Adrenal gland (tissue), 12 donors: Measurements from ENCODE around the gene GPC4. TPM values are rescaled to one million over a fixed set of nuclear protein-coding genes. Genes with fewer than 3 reads are reported as not detected.

Experiments used
- DNase-seq, 7 donors: peaks; one replicate each; pipeline ENCODE4 v3.0.0-alpha.2; 2019 to 2020
- H3K27ac ChIP-seq, 5 donors: fragments of 200-600 bp; sonication (generic) in 4 of 5; 1 replicate in 3 of 5; 2 replicates in 2 of 5; pipeline versions ENCODE4 v1.5.1 to v1.8.0; 2016 to 2020; ENCODE audit warnings: mild to moderate bottlenecking in 1 of 5
- H3K27me3 ChIP-seq: fragments of 200-600 bp; 2 replicates; pipeline ENCODE4 v1.8.0; 2021
- H3K36me3 ChIP-seq, 2 donors: fragments of 200-600 bp; replicated peaks in 1 of 2; 1 replicate in 1 of 2; 2 replicates in 1 of 2; pipeline versions ENCODE4 v1.5.1 to v1.8.0; 2018 to 2022
- H3K4me1 ChIP-seq, 2 donors: fragments of 200-600 bp; replicated peaks in 1 of 2; 1 replicate in 1 of 2; 2 replicates in 1 of 2; pipeline versions ENCODE4 v1.5.1 to v1.8.0; 2018 to 2021
- H3K4me3 ChIP-seq, 4 donors: fragments of 200-600 bp; sonication (generic) in 3 of 4; one replicate each; pipeline ENCODE4 v1.5.1; 2016 to 2018
- H3K9me3 ChIP-seq, 3 donors: fragments of 200-600 bp; sonication (generic) in 1 of 3; replicated peaks in 1 of 3; 1 replicate in 2 of 3; 2 replicates in 1 of 3; pipeline versions ENCODE4 v1.5.1 to v1.8.0; 2016 to 2021
- POLR2A ChIP-seq, 2 donors: fragments of 450-650 bp; IDR thresholded peaks; one replicate each; pipeline ENCODE4 v1.6.1; 2017; ENCODE audit warnings: antibody characterized with exemption in 2 of 2, mild to moderate bottlenecking in 2 of 2, moderate library complexity in 1 of 2
- WGBS, 4 donors: extraction: QIAGEN DNeasy Blood & Tissue Kit in 2 of 4; methylation state at CpG; one replicate each; pipeline versions ENCODE4 v1.1.5 to v1.1.7; 2013 to 2017; 5-methylcytosine and 5-hydroxymethylcytosine counted together
- intact Hi-C, 2 donors: fragments of 100-400 bp; cut with DNase I; formaldehyde crosslinking; loops; one replicate each; pipeline versions ENCODE4 v1.14.1 to v1.15.0; 2022 to 2023
- polyA plus RNA-seq, 3 donors: library from polyadenylated mRNA; stranded (reverse); fragments of 200-250 nt in 2 of 3; fragments of 350-450 nt in 1 of 3; fragmentation: Illumina TruSeq in 1 of 3; extraction: RNeasy Lipid Tissue Mini Kit (QIAGEN cat#74804) in 1 of 3; gene quantifications; one replicate each; pipeline ENCODE4 v1.2.3, GENCODE V29; 2013 to 2014
- total RNA-seq, 9 donors: library from RNA; depleted of rRNA in 4 of 9; stranded (reverse); fragments of >200 nt in 4 of 9; fragments of 120-200 nt in 1 of 9; fragmentation: NEBNext Ultra II Directional in 1 of 9; extraction: Animal tissue kit (Norgen Biotek cat#: 25700) in 1 of 9; gene quantifications; one replicate each; pipeline versions ENCODE4 v1.1.0 to v1.2.4, GENCODE V29; 2013 to 2023
- TF ChIP-seq, protein P1 (sequence below), 6 experiments: fragments of 450-650 bp in 4 of 6; fragments of 200-600 bp in 2 of 6; sonication (generic) in 1 of 6; IDR thresholded peaks; 1 replicate in 5 of 6; 2 replicates in 1 of 6; pipeline versions ENCODE4 v1.5.1 to v1.8.0; 2016 to 2021; ENCODE audit warnings: antibody characterized with exemption in 6 of 6, mild to moderate bottlenecking in 2 of 6, moderate library complexity in 1 of 6
- donor health status: healthy with polysubstance abuse.
- donor health status: Bipolar disorder and iron deficiency.
- donor health status: DM: yes; HTN: yes; CAD: no.
- donor health status: DM: no; HTN: no; CAD: no.
- donor health status: DM: no; HTN: no; CAD: no.
- donor health status: DM: yes; HTN: yes; CAD: no.

The GPC4 gene
- total and polyA plus RNA-seq, 12 donors = 3.2 to 26.8 (median 15.7) TPM

DNA sequence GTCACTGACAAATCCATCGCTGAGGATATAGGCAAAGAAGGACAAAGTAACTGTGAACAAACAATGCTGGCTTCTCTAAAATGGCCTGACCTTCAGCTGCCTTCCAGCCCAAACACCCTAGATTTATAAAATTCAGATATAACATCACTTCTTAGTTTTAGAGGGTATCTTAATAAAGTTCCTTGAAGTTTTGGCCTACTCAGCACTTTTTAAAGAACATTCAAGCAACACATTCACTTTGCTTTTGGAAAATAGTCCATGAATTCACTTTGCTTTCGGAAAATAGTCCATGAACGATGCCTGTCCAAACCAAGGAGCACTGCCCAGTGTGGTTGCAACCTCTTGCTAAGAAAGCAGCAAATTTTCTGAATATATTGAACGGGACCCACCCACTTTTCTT is 142.1 kb downstream of the GPC4 start:
- 75 to 83% (median 79%) methylated on average over 4 of the region's 4 CpGs for WGBS, 4 donors

DNA sequence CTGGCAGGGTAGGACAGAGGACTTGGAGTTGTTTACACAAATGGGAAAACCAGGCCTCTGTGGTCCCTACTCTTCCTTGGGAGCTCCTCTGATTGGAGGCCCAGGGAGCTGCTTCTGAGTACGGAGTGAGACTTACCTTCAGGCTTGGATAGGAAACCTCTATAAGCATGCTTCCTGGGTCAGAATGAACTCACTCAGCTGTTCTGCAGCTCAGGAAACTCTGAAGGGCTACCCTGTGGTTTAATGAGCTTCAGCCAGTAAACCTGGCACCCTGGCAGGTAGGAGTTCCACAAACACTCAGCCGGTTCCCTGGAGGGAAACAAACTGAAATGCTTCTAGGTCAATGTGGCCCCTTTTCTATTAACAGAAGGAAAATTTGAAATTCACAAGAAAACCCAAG is 146.1 kb downstream of the GPC4 start:
- H3K4me3 ChIP-seq = no peak overlapping the region
- intact Hi-C loops = no loop called here
- no peak overlapping the region for H3K27ac ChIP-seq
- peaks cover 8% of the 10 kb centered on the region for H3K27me3 ChIP-seq
- H3K4me1 ChIP-seq = no peaks in the 10 kb centered on the region
- 75 to 83% (median 79%) methylated on average over 1 to 2 of the region's 2 CpGs; no CpG with 5 or more reads in 1 of the 4 donors for WGBS, 4 donors
- no peaks in the 10 kb centered on the region for H3K9me3 ChIP-seq
- H3K36me3 ChIP-seq = no peaks in the 10 kb centered on the region
- TF ChIP-seq, protein P1, sequence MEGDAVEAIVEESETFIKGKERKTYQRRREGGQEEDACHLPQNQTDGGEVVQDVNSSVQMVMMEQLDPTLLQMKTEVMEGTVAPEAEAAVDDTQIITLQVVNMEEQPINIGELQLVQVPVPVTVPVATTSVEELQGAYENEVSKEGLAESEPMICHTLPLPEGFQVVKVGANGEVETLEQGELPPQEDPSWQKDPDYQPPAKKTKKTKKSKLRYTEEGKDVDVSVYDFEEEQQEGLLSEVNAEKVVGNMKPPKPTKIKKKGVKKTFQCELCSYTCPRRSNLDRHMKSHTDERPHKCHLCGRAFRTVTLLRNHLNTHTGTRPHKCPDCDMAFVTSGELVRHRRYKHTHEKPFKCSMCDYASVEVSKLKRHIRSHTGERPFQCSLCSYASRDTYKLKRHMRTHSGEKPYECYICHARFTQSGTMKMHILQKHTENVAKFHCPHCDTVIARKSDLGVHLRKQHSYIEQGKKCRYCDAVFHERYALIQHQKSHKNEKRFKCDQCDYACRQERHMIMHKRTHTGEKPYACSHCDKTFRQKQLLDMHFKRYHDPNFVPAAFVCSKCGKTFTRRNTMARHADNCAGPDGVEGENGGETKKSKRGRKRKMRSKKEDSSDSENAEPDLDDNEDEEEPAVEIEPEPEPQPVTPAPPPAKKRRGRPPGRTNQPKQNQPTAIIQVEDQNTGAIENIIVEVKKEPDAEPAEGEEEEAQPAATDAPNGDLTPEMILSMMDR (IDR thresholded peaks at IDR 0.05) = no peak
- DNase-seq = no peak

More for the DNA sequence above, 142.1 kb downstream of the GPC4 start:
- H3K27me3 ChIP-seq = no peaks in the 10 kb centered on the region
- no peaks in the 10 kb centered on the region for H3K36me3 ChIP-seq
- no peaks in the 10 kb centered on the region for H3K4me1 ChIP-seq
- TF ChIP-seq, protein P1 (IDR thresholded peaks at IDR 0.05) = no peak
- no peak for TF ChIP-seq POLR2A (IDR thresholded peaks at IDR 0.05)
- no peak overlapping the region for H3K4me3 ChIP-seq
- intact Hi-C loops = no loop called here
- no peak overlapping the region for H3K27ac ChIP-seq
- H3K9me3 ChIP-seq = no peaks in the 10 kb centered on the region
- DNase-seq = no peak

DNA sequence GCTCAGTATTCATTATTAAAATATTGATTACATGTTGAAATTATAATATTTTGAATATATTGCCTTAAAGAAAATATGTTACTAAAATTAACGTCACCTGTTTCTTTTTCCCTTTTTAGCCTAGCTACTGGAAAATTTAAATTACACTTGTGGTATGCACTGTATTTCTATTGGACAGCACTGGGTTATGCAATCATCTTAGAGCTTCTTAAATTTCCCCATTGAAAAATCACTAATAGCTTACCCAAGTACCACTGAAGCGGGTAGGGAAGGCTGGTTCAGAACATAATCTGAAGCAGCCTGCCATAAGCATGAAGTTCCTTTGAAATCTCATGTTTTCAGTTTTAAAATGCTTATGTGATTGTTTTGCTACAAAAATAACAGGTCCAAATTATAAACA is 147.7 kb downstream of the GPC4 start:
- Histone ChIP-seq H3K36me3 (no peaks in the 10 kb centered on the region), H3K27ac (no peak overlapping the region), H3K9me3 (no peaks in the 10 kb centered on the region), H3K4me1 (no peaks in the 10 kb centered on the region), H3K4me3 (no peak overlapping the region), H3K27me3 (peaks cover 8% of the 10 kb centered on the region)
- 83 to 89% (median 85%) methylated on average over 2 of the region's 2 CpGs for WGBS, 4 donors
- DNase-seq = no peak
- intact Hi-C loops = no loop called here
- TF ChIP-seq, protein P1 (IDR thresholded peaks at IDR 0.05) = no peak
- TF ChIP-seq POLR2A (IDR thresholded peaks at IDR 0.05) = no peak

DNA sequence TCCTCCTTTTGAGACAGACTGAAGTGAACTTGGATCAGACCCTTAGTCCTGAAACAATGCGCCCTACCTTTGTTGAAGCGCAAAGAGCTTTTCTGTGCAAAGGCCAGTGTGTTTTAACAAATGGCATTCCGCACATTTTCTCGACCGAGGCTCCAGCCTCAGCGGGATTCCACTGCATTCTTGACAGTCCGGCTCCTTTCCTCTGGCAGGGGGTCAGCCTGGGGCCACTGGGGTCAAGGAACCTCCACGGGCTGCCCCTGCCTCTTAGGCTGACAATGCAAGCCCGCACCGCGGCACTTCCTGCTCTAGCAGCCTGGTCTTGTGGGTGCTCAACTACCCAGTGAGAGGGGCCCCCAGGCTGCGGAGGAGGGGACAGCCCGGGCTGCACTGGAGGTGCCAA is 150.0 kb downstream of the GPC4 start:
- Histone ChIP-seq H3K4me1 (no peaks in the 10 kb centered on the region), H3K9me3 (no peaks in the 10 kb centered on the region), H3K36me3 (no peaks in the 10 kb centered on the region), H3K27ac (no peak overlapping the region), H3K4me3 (no peak overlapping the region), H3K27me3 (peaks cover 8% of the 10 kb centered on the region)
- no peak for DNase-seq
- TF ChIP-seq POLR2A (IDR thresholded peaks at IDR 0.05) = no peak
- TF ChIP-seq, protein P1 (IDR thresholded peaks at IDR 0.05) = no peak
- intact Hi-C loops = no loop called here
- 35 to 80% (median 53%) methylated on average over 2 to 13 of the region's 13 CpGs for WGBS, 4 donors
